ENCODE results near the gene MRPS31. TPM values are rescaled to one million over a fixed set of nuclear protein-coding genes. Genes with fewer than 3 reads are reported as not detected.
"Not testable (repeated sequence)": the region's sequence is repeated elsewhere in the genome, so short reads cannot be mapped to it uniquely, and the experiment has no call there.

The MRPS31 gene
- total RNA-seq, 1 donor from 2014 or later = 14.9 TPM

DNA sequence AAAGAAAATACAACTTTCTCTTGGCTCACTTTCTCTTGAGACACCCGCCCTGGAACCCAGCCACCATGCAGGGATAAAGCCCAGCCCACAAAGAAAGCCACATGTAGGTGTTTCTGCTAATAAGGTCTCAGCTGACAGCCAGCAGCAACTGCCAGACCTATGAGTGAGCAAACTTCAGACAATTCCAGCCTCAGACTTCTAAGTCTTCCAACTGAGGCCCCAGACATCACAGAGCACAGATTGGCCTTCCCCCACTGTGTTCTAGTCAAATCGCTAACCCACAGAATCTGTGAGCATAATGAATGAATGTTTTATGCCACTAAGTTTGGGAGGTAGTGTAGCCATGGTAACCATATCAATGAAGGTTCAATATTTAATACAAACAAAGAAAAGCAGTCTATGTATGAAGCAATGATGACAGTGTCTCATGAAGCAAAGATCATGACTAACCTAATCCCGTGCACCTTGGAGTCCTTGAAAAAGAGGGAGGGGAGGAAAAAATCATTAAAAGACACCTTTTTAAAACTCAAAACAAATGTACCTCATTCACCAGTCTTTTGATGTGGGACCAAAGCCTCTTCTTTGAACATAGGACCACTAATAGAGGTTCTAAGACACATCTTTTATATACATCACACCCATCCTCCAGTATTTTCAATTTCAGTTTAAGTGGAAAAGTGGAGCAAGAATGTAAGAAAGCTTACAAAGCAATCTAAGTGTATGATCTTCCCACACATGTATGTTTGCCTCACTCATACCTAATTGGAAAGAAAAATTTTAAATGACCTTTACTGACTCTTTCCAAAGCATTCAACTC is 6.2 kb downstream of the MRPS31 start:
- ATAC-seq (peak; percentile 76), DNase-seq (ENCODE audit: low spot score) (peak; percentile 62)

DNA sequence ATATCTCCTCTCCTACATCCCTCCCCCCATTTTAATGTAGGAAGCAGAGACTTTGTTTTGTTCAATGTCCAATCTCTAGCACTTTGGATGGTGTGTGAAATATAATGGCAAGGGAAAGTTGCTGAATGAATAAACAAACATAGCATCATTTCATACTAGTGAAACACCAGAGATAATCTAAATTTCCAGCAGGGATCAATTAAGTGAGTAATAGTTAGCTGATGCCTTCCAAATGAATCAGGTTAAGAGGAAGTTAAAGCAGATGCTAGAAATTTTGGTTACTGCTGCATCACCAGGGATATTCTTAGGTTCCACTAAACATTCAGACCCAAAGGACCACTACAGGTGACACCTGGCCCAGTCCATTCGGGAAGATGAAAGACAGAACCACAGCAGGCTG is 8.1 kb downstream of the MRPS31 start:
- ATAC-seq = no peak
- DNase-seq (ENCODE audit: low spot score) = no peak

DNA sequence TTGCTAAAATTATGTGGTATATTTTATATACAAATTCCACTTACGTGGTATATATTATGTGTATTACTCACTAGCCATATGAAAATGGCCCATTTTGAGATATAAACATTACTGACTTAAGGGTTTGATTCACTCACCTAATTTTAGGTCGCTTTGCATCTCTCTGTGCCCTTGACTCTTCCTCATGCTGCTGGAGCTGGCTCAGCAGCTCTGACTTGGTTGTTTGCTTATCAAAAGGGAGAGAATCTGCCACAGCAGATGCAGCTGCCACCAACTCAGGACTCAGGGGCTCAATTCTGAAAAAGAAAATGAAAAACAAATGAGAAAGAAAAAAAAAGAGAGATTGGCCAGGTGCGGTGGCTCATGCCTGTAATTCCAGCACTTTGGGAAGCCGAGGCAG is 12.2 kb downstream of the MRPS31 start:
- DNase-seq (ENCODE audit: low spot score) (no peak), ATAC-seq (no peak)

DNA sequence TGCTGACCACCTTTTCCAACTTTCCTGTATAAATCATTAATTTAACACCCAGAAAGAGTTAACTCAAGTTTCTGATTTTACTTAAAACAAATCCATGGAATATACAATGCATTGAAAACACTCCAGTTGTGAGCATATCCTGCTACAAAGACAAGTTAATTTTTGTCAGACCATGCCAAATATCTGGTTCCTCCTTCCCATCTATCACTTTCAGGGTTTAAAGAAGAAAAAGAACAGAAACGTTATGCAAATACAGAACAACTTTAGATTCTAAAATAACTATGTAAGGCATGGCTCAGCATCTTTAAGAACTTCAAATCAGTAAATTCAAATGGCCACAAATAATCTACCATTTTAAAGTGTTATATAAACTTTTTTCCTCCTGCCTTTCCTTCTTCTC is 14.9 kb downstream of the MRPS31 start:
- ATAC-seq (no peak), DNase-seq (ENCODE audit: low spot score) (no peak)

DNA sequence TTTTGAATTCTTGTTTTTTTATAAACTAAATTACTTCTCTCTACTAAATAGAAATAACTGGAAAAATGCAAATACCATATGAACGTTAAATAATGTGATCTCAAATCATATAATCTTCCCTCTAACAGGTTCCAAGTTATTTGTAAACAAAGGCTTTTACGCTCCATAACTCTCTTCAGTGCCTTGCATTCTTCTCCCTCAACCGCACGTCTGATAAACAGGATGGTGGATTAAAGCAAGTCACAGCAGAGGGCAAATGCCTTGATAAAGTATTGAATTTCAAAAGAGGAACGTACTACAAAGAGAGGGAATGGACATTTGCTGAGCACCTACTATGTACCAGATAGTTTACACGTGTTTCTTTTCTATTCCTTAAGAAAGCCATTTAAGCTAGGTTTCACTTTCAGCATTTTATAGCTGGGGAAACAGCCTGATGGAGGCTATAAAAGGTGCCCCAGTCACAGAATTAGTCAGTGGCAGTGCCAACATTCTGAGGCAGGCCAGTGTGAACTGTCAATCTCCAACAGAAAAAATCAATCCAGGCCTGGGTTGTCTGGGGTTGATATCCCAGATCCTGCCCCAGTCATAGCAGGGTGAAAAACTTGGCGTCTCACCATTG is 15.8 kb downstream of the MRPS31 start:
- DNase-seq (ENCODE audit: low spot score) = no peak
- peak; percentile 99 for ATAC-seq

DNA sequence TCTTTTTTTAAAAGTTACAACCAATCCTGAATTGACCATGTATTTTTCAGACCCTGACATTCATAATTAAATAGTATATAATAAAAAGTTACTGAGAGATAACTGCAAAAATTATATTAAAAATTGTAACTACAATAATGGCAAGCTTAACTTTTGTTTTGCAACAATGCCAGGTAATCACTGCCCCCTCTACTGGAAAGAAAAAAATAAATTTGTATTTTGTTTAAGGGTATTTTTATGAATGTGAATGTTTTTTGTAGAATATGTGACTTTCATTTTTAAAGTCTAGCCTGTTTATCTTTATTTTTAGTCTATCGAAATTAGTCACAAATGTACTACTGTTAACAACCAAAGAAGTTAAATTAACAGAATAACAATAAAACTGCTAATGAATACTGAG is 21.7 kb downstream of the MRPS31 start:
- no peak for ATAC-seq
- DNase-seq (ENCODE audit: low spot score) = no peak

DNA sequence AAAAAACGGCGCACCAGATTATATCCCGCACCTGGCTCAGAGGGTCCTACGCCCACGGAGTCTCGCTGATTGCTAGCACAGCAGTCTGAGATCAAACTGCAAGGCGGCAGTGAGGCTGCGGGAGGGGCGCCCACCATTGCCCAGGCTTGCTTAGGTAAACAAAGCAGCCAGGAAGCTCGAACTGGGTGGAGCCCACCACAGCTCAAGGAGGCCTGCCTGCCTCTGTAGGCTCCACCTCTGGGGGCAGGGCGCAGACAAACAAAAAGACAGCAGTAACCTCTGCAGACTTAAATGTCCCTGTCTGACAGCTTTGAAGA is 35.8 kb downstream of the MRPS31 start:
- not testable (repeated sequence) for DNase-seq (ENCODE audit: low spot score); ATAC-seq

DNA sequence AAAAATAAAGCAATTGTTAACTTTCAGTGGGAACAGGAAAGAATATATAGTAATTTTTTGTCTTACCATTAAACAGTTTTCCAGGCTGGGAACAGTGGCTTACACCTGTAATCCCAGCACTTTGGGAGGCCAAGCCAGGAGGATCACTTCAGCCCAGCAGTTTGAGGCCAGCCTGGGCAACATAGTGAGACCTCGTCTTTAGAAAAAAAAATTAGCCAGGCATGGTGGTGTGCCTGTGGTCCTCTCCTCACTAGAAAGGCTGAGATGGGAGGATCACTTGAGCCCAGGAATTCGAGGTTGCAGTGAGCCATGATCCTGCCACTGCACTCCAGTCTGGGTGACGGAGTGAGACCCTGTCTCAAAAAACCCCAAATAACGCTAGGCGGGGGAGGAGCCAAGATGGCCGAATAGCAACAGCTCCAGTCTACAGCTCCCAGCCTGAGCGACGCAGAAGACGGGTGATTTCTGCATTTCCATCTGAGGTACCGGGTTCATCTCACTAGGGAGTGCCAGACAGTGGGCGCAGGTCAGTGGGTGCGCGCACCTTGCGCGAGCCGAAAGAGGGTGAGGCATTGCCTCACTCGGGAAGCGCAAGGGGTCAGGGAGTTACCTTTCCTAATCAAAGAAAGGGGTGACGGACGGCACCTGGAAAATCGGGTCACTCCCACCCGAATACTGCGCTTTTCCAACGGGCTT is 36.3 kb downstream of the MRPS31 start:
- ATAC-seq; DNase-seq (ENCODE audit: low spot score): not testable (repeated sequence)

DNA sequence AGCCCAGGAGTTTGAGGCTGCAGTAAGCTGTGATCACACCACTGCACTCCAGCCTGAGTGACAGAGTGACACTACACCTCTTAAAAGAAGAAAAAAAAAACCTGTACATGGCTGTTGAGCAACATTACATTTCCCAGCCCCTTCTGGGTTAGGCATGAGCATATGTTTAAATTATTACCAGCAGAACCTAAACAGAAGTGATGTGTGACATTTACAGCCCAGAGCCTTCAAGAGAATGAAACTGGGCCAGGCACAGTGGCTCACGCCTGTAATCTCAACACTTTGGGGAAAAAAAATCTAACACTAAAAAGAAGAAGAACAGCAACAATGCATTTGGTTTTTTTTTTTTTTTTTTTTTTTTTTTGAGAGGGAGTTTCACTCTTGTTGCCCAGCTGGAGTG is 38.3 kb downstream of the MRPS31 start:
- DNase-seq (ENCODE audit: low spot score) (no peak), ATAC-seq (no peak)

DNA sequence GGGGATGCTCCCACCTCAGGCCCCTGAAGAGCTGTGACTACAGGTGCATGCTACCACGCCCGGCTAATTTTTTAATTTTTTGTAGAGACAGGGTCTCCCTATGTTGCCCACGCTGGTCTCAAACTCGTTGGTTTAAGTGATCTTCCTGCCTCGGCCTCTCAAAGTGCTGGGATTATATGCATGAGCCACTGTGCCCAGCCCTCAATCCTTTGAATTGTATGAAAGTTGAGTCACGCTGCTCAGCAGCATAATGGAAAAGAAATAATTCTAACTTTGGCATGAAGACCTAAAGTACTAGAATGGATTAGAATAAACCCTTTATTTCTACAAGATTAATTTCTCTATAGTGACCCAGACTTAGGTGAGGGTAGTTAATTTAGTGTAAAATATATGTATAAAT is 42.4 kb downstream of the MRPS31 start:
- ATAC-seq (no peak), DNase-seq (ENCODE audit: low spot score) (no peak)

DNA sequence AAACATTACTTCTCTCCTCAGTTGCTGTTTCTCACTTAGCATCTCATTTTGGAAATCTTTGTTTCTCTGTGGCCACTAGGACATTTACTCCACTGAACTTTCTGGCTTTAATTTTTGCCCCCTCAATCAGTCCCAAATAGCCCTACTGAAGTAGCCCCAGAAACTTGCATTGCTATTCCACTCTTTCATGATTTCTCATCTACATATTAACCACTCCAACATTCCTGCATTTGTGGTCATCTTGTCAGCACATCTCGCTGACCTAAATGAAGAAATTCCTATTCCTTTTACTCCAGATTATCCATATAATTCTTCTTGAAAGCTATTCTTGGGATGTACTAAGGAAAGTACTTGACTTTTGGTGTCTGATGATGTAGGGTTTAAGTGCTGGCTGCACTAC is 56.6 kb downstream of the MRPS31 start:
- DNase-seq (ENCODE audit: low spot score); ATAC-seq: not testable (repeated sequence)

DNA sequence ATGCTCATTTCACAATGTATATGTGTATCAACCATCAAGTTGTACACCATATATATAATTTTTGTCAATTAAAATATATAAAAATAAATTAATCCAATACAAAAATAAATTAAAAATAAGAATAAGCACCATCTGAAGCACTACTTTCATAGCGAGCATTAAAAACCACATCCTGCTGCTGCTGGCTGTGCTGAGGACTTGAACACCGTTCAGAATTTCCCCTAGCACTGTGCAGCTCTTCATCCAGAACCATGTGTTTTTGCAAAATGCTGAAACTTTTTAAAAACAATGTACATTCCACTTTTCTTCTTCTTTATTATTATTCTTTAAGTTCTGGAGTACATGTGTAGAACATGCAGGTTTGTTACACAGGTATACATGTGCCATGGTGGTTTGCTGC is 64.6 kb downstream of the MRPS31 start:
- ATAC-seq = no peak
- no peak for DNase-seq (ENCODE audit: low spot score)

DNA sequence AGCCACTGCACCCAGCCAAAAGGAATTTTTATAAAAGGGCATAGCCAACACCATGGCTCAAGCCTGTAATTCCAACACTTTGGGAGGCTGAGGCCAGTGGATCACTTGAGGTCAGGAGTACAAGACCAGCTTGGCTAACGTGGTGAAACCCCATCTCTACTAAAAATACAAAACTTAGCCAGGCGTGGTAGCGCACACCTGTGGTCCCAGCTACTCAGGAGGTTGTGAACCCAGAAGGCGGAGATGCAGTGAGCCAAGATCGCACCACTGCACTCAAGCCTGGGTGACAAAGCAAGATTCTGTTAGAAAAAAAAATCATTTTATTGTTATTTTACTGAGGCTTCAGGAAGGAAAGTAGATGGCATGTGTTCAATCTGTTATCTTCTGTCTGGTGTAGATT is 73.3 kb downstream of the MRPS31 start:
- no peak for ATAC-seq
- no peak for DNase-seq (ENCODE audit: low spot score)

DNA sequence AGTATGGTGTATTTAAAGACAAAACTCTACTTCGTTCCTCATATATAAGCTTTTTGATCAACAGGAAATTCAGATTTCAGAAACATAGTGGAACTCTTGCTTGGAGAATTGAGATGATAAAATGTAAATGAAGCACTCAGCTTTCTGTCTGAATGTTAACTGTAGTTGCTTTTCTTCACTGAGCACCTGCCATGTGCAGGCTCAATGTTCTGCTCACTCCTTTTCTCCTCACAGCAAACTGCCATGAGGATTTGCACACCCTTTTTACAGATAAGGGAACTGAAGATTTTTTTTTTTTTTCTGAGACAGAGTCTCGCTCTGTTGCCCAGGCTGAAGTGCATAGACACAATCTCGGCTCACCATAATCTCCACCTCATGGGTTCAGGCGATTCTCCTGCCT is 76.6 kb downstream of the MRPS31 start:
- DNase-seq (ENCODE audit: low spot score) (no peak), ATAC-seq (no peak)

DNA sequence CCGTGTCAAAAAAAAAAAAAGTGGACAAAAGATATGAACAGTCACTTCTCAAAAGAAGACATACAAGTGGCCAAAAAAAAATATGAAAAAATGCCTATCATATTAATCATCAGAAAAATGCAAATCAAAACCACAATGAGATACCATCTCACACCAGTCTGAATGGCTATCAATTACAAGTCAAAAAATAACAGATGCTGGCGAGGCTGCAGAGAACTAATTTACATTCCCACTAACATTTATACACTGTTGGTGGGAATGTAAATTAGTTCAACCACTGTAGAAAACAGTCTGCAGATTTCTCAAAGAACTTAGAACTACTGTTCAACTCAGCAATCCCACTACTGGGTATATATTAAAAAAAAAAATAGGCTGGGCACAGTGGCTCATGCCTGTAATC is 78.0 kb downstream of the MRPS31 start:
- ATAC-seq (no peak), DNase-seq (ENCODE audit: low spot score) (no peak)

DNA sequence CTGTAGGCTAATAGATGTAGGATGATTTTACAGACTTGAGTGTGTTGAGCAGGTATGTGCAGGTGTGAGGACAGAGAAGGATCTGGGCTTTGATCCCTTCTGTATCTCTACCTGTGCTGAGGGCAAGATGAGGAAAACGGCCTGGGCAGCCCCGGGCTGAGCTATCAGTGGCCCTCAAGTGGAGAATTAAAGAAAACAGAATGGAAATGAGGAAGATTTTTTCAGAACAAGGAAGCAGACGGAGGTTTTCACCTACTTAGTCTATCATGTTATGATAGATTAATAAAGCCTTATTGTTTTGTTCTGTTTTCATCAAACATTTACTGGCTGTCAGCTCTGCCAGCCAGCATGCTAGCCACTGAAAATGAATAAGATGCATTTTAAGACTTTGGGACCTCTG is 82.2 kb downstream of the MRPS31 start:
- no peak for ATAC-seq
- DNase-seq (ENCODE audit: low spot score) = no peak

DNA sequence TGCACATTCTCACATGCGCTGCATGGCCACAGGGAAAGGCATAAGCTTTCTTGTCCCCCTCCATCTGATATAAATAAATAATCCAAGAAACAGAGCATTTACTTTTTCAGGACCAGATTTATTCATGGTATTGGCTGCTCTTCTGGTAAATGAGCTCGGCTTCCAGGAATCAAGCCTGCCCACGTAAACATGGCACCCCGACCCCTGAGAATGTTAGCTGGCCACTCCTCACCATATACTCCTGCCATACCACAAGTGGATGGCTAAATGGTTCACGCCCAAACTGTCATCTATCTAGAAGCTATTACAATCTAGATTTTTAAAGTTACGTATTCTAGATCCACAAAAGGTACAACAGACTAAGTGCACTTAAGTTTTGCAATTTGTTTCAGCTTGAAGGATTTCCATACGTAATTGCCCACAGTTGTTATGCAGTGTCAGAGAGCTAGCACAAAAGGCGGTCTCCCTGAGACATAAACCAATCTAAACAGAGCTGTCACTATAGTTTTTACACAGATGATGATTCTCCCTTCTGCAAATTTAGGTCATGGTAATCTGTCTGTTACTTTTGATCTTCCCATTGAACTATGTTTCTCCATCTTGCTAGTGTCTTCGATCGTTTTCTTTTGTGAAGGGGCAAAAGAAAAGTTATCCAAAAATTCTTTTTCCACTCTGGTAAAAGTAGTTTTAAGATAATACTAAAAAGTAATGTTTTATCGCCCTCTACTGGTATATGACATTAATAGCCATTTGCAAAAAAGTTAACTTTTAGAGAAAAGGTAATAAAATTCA is 88.3 kb downstream of the MRPS31 start:
- peak; percentile 75 for ATAC-seq
- no peak for DNase-seq (ENCODE audit: low spot score)

DNA sequence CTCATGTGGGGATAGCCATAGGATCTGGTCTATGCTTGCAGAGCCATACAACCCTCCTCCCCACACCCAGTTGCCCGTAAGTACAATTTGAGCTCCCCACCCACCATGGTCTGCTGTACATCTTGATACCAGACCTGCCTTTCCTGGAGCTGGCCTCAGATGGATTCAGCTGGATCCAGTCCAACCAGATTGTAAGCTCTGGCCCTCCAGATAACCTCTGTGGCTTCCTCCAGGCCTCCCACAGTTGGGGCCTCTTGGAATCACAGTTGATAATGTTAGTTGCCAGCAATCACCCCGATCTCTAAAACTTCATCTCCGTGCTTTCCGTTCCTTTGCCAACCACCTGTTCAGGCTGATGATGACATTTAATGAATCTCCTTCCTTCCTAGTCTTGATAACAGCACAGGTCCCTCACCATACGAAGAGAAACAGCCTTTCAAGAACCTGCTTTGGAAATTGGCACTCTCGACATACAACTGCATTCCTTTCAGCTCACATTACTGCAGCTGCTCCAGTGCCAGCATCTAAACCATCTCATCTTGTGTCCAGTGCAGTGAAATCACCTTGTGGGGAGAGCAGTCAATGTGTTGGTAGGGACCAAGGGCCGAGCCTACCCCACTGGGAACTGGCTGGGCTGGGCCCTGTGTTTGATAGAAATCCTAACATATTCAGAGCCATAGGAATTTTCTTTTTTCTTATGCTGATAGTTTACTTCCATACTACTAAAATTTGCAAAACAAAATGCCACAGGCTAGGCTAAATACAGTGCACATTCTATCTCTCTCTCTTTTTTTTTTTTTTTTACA is 89.4 kb downstream of the MRPS31 start:
- no peak for DNase-seq (ENCODE audit: low spot score)

DNA sequence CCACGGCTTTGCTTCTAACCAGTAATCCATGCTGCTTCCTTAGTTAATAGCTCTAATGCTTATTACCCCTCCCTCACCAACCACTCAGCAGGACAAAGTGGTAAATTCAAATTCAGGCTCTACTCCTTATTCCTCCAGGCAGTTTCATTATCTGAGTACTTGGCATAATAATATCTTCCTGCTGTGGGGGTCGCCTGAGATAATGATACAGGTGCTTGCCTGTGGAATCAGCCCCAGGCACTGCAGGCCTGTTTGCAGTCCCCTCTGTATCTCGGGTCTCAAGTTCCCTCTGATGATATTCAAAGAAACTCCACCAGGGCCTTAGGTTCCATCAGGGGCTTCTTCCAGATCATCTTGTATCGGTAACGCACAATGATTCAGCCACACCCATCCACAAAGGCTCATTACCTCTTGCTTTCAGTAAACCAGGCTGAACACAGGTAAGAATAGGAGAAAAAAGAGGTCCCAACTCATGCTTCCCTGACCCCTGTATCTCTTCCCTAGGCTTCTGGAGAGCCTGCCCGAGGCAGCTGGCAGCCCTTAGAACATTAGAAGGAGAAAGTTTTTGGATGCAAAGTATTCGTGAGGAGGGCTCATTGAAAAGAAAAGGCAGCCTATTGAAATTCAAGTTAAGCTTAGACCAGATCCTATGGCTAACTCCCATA is 90.2 kb downstream of the MRPS31 start:
- DNase-seq (ENCODE audit: low spot score) (no peak), ATAC-seq (no peak)

More for the DNA sequence above, 89.4 kb downstream of the MRPS31 start:
- no peak for ATAC-seq

DNA sequence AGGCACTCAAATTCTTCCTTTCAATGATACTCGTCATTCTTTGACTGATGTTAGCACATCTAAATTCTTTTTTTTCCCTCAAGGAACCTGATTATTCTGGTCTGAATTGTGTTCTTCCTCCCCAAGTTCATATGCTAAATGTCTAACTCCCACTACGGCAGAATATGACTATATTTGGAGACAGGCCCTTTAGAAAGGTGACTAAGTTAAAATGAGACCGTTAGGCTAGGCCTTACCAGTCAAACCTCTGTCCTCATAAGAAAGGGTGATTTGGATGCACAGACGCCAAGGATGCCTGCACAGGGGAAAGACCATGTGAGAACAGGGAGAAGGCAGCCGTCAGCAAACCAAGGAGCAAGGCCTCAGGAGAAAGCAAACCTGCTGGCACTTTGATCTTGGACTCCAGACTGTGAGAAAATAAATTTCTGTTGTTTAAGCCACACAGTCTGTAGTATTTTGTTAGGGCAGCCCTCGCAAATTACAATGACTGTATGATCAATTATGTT is 91.5 kb downstream of the MRPS31 start:
- ATAC-seq = no peak
- DNase-seq (ENCODE audit: low spot score) = no peak
